Keratinocyte (primary cell): ENCODE measurements around the gene GJD3. TPM values are rescaled to one million over a fixed set of nuclear protein-coding genes. Genes with fewer than 3 reads are reported as not detected.

ENCODE experiments used
- DNase-seq: peaks from one replicate; pipeline ENCODE4 v3.0.0-alpha.2; 2011; ENCODE audit warnings: low read depth, missing footprints, low spot score
- FAIRE-seq: peaks from 2 replicates; lab custom pipeline; 2011; peaks lifted over from hg19 to GRCh38; lab: Jason Lieb, UNC
- H2AFZ ChIP-seq: 2 replicates; pipeline ENCODE4 v1.6.0; 2012; ENCODE audit warnings: low read length, control low read depth, inconsistent platforms; ENCODE audit not compliant: control insufficient read depth
- H3K27ac ChIP-seq: 2 replicates; pipeline ENCODE4 v1.5.1; 2011; ENCODE audit warnings: low read length; ENCODE audit not compliant: control insufficient read depth, insufficient read depth
- H3K27me3 ChIP-seq: 3 replicates; pipeline ENCODE4 v1.6.0; 2011; ENCODE audit warnings: low read length; ENCODE audit not compliant: control insufficient read depth, insufficient read depth; ENCODE audit errors: extremely low read depth
- H3K36me3 ChIP-seq, 2 experiments: 2 replicates in 1 of 2; 3 replicates in 1 of 2; pipeline ENCODE4 v1.5.1; 2011; ENCODE audit warnings: low read length in 2 of 2, mild to moderate bottlenecking in 1 of 2; ENCODE audit not compliant: control insufficient read depth in 2 of 2, insufficient read depth in 2 of 2; ENCODE audit errors: extremely low read depth in 1 of 2
- H3K4me1 ChIP-seq: 3 replicates; pipeline ENCODE4 v1.5.1; 2011; ENCODE audit warnings: low read length; ENCODE audit not compliant: control insufficient read depth, insufficient read depth; ENCODE audit errors: extremely low read depth
- H3K4me2 ChIP-seq: 3 replicates; pipeline ENCODE4 v1.6.0; 2011; ENCODE audit warnings: low read depth, low read length; ENCODE audit not compliant: control insufficient read depth, insufficient read depth; ENCODE audit errors: extremely low read depth
- H3K4me3 ChIP-seq, 3 experiments: fragments of 200-600 bp in 1 of 3; sonication (generic) in 1 of 3; 2 replicates in 2 of 3; 3 replicates in 1 of 3; pipeline ENCODE4 v1.5.1; 2011 to 2016; ENCODE audit warnings: low read length in 3 of 3, mild to moderate bottlenecking in 3 of 3, control low read depth in 2 of 3, inconsistent platforms in 1 of 3, low read depth in 1 of 3, mixed read lengths in 1 of 3, mixed run types in 1 of 3, moderate library complexity in 1 of 3; ENCODE audit not compliant: control insufficient read depth in 2 of 3, insufficient read depth in 2 of 3; ENCODE audit errors: extremely low read depth in 1 of 3
- H3K79me2 ChIP-seq: 2 replicates; pipeline ENCODE4 v1.6.0; 2012; ENCODE audit warnings: low read length; ENCODE audit not compliant: control insufficient read depth, insufficient read depth
- H3K9ac ChIP-seq: 3 replicates; pipeline ENCODE4 v1.6.0; 2011; ENCODE audit warnings: low read length; ENCODE audit not compliant: control insufficient read depth, insufficient read depth; ENCODE audit errors: extremely low read depth
- H3K9me1 ChIP-seq: 3 replicates; pipeline ENCODE4 v1.6.0; 2011; ENCODE audit warnings: low read length; ENCODE audit not compliant: control insufficient read depth, insufficient read depth; ENCODE audit errors: extremely low read depth
- H3K9me3 ChIP-seq: 2 replicates; pipeline ENCODE4 v1.5.1; 2012; ENCODE audit warnings: low read depth, low read length; ENCODE audit not compliant: control insufficient read depth
- H4K20me1 ChIP-seq: 3 replicates; pipeline ENCODE4 v1.6.0; 2011; ENCODE audit warnings: low read length; ENCODE audit not compliant: control insufficient read depth, insufficient read depth; ENCODE audit errors: extremely low read depth
- CTCF ChIP-seq, 3 experiments: IDR thresholded peaks in 1 of 3; conservative IDR thresholded peaks in 1 of 3; optimal IDR thresholded peaks in 1 of 3; 2 replicates in 2 of 3; 3 replicates in 1 of 3; pipeline versions ENCODE3 to v1.5.1; 2011; ENCODE audit warnings: low read length in 3 of 3, mild to moderate bottlenecking in 3 of 3, moderate library complexity in 2 of 3, control low read depth in 1 of 3, inconsistent platforms in 1 of 3; ENCODE audit not compliant: insufficient read depth in 2 of 3; ENCODE audit errors: extremely low read depth in 1 of 3
- EZH2 ChIP-seq: IDR thresholded peaks from one replicate; pipeline ENCODE4 v1.6.1; 2012; ENCODE audit warnings: inconsistent platforms, mild to moderate bottlenecking, low read length, moderate library complexity
- dilution Hi-C: fragments of 300-500 bp; cut with MboI; formaldehyde crosslinking; loops from one replicate; pipeline ENCODE4 v1.7.0; 2020; ENCODE audit warnings: low sequenced_read_pairs; ENCODE audit not compliant: extremely low pct_ligation_motif_present
- polyA plus RNA-seq, 5 experiments: library from polyadenylated mRNA; depleted of rRNA in 3 of 5; stranded (reverse) in 3 of 5; stranded (forward) in 1 of 5; unstranded in 1 of 5; fragments of >200 nt; gene quantifications; 1 replicate in 1 of 5; 2 replicates in 3 of 5; 3 replicates in 1 of 5; pipeline versions ENCODE4 v1.2.1 to v1.2.3, GENCODE V29; 2011 to 2012; ENCODE audit warnings: missing spikeins in 2 of 5, low read depth in 1 of 5, low replicate concordance in 1 of 5

Gene GJD3
- polyA plus RNA-seq, 1 donor (not counting 4 experiments of a cell fraction or from before 2014, with no cell fraction given), result not detected

- Histone ChIP-seq H3K9me3 (no peaks in the 10 kb centered on the region), H3K9me1 (no peaks in the 10 kb centered on the region), H3K4me1 (peaks cover 88% of the 10 kb centered on the region), H3K4me2 (peak overlapping the region; percentile 98), H2AFZ (peak overlapping the region; percentile 74), H3K36me3 (no peaks in the 10 kb centered on the region), H3K4me3 (peak overlapping the region; percentile 86 to 95 (median 92)), H3K27me3 (no peaks in the 10 kb centered on the region), H3K27ac (peak overlapping the region; percentile 95), H4K20me1 (peaks cover 9% of the 10 kb centered on the region), H3K9ac (peak overlapping the region; percentile 95), H3K79me2 (peaks cover 50% of the 10 kb centered on the region)
- DNase-seq, result peak; percentile 82
- TF ChIP-seq EZH2 (no peak), CTCF (optimal IDR thresholded peaks at IDR 0.05 in 1 of 3, IDR thresholded peaks at IDR 0.05 in 1 of 3, conservative IDR thresholded peaks at IDR 0.05 in 1 of 3; ENCODE audit: extremely low read depth in 1 of 3, insufficient read depth in 2 of 3, low read length in 3 of 3) (peak in 1 of 3 experiments; percentile 2)
- dilution Hi-C loops, result no loop called here
- peak; percentile 62 for FAIRE-seq
Measured at GRCh38 chr17:40317880-40318829, 46.4 kb downstream of the GJD3 start.

- H3K27ac ChIP-seq, result peak overlapping the region; percentile 95
- peaks cover 88% of the 10 kb centered on the region for H3K4me1 ChIP-seq
- peak; percentile 60 for FAIRE-seq
- peak overlapping the region; percentile 95 for H3K9ac ChIP-seq
- no peak for DNase-seq
- H3K4me2 ChIP-seq, result peak overlapping the region; percentile 98
- dilution Hi-C loops, result no loop called here
- H3K4me3 ChIP-seq, result peak overlapping the region; percentile 86 to 95 (median 92)
- H4K20me1 ChIP-seq, result peaks cover 6% of the 10 kb centered on the region
- no peaks in the 10 kb centered on the region for H3K27me3 ChIP-seq
- H3K36me3 ChIP-seq, result no peaks in the 10 kb centered on the region
- H3K9me3 ChIP-seq, result no peaks in the 10 kb centered on the region
- H3K9me1 ChIP-seq, result no peaks in the 10 kb centered on the region
- peaks cover 42% of the 10 kb centered on the region for H3K79me2 ChIP-seq
- peak overlapping the region; percentile 74 for H2AFZ ChIP-seq
- no peak for TF ChIP-seq EZH2
- peak; percentile 55 to 77 (median 70) for TF ChIP-seq CTCF (optimal IDR thresholded peaks at IDR 0.05 in 1 of 3, IDR thresholded peaks at IDR 0.05 in 1 of 3, conservative IDR thresholded peaks at IDR 0.05 in 1 of 3; ENCODE audit: extremely low read depth in 1 of 3, insufficient read depth in 2 of 3, low read length in 3 of 3)
Measured at GRCh38 chr17:40317345-40317873, 47.1 kb downstream of the GJD3 start.
